SJSA1 (cell line): Measurements from ENCODE around the gene PEPD. TPM values are rescaled to one million over a fixed set of nuclear protein-coding genes. Genes with fewer than 3 reads are reported as not detected.

Source experiments
- DNase-seq, 2 experiments: peaks; one replicate each; pipeline ENCODE4 v3.0.0-alpha.2; 2015 to 2020; ENCODE audit warnings: low spot score in 2 of 2, low read depth in 1 of 2
- H3K27ac ChIP-seq: fragments of 250-450 bp; sonication (Bioruptor Pico); 2 replicates; pipeline ENCODE4 v1.5.1; 2020; ENCODE audit warnings: mild to moderate bottlenecking, moderate library complexity
- H3K27me3 ChIP-seq: fragments of 250-450 bp; sonication (Bioruptor Pico); replicated peaks from 2 replicates; pipeline ENCODE4 v1.5.1; 2020; ENCODE audit warnings: mild to moderate bottlenecking, moderate library complexity
- H3K36me3 ChIP-seq: fragments of 250-450 bp; sonication (Bioruptor Pico); 2 replicates; pipeline ENCODE4 v1.5.1; 2020; ENCODE audit warnings: mild to moderate bottlenecking
- H3K4me1 ChIP-seq: fragments of 250-450 bp; sonication (Bioruptor Pico); replicated peaks from 2 replicates; pipeline ENCODE4 v1.6.1; 2021; ENCODE audit warnings: mild to moderate bottlenecking
- H3K4me3 ChIP-seq: fragments of 250-450 bp; sonication (Bioruptor Pico); 2 replicates; pipeline ENCODE4 v1.5.1; 2020; ENCODE audit warnings: mild to moderate bottlenecking
- H3K9me3 ChIP-seq: fragments of 250-450 bp; sonication (Bioruptor Pico); replicated peaks from 2 replicates; pipeline ENCODE4 v1.5.1; 2020; ENCODE audit warnings: mild to moderate bottlenecking
- total RNA-seq: library from RNA; depleted of rRNA; stranded (reverse); fragments of >200 nt; shearing (Covaris generic); gene quantifications from 2 replicates; pipeline ENCODE4 v1.2.3, GENCODE V29; 2014

PEPD gene
- total RNA-seq, 1 experiment from 2014 or later, result 137 TPM

GRCh38 chr19:33530296-33530695, 8.7 kb upstream of the PEPD start:
- Histone ChIP-seq H3K36me3 (no peaks in the 10 kb centered on the region), H3K27ac (no peak overlapping the region), H3K9me3 (no peaks in the 10 kb centered on the region), H3K27me3 (peaks cover 57% of the 10 kb centered on the region), H3K4me1 (no peaks in the 10 kb centered on the region), H3K4me3 (no peak overlapping the region)
- DNase-seq, result no peak

GRCh38 chr19:33529094-33529676, 7.6 kb upstream of the PEPD start:
- Histone ChIP-seq H3K27me3 (peaks cover 50% of the 10 kb centered on the region), H3K36me3 (no peaks in the 10 kb centered on the region), H3K4me3 (no peak overlapping the region), H3K9me3 (no peaks in the 10 kb centered on the region), H3K27ac (no peak overlapping the region), H3K4me1 (no peaks in the 10 kb centered on the region)
- DNase-seq, result no peak

- H3K4me1 ChIP-seq, result no peaks in the 10 kb centered on the region
- H3K27ac ChIP-seq, result no peak overlapping the region
- H3K4me3 ChIP-seq, result no peak overlapping the region
- no peaks in the 10 kb centered on the region for H3K9me3 ChIP-seq
- H3K27me3 ChIP-seq, result peaks cover 50% of the 10 kb centered on the region
- DNase-seq, result no peak
- no peaks in the 10 kb centered on the region for H3K36me3 ChIP-seq
These were observed 6.8 kb upstream of the PEPD start for GRCh38 chr19:33528404-33528803.

GRCh38 chr19:33527125-33527524, 5.5 kb upstream of the PEPD start:
- DNase-seq, result no peak
- Histone ChIP-seq H3K4me1 (peaks cover 2% of the 10 kb centered on the region; the same call in 1 of the 2 replicates), H3K36me3 (no peaks in the 10 kb centered on the region), H3K4me3 (no peak overlapping the region), H3K9me3 (no peaks in the 10 kb centered on the region), H3K27me3 (peaks cover 46% of the 10 kb centered on the region), H3K27ac (no peak overlapping the region)

- peaks cover 23% of the 10 kb centered on the region; the same call in 1 of the 2 replicates for H3K27me3 ChIP-seq
- no peak overlapping the region for H3K4me3 ChIP-seq
- no peak overlapping the region for H3K27ac ChIP-seq
- H3K9me3 ChIP-seq, result no peaks in the 10 kb centered on the region
- H3K36me3 ChIP-seq, result peaks cover 4% of the 10 kb centered on the region; the same call in 1 of the 2 replicates
- DNase-seq, result no peak
- peaks cover 17% of the 10 kb centered on the region for H3K4me1 ChIP-seq
These were observed 2.6 kb upstream of the PEPD start for GRCh38 chr19:33524024-33524664.

GRCh38 chr19:33523167-33523566, 1.6 kb upstream of the PEPD start:
- DNase-seq, result no peak
- H3K27ac ChIP-seq, result no peak overlapping the region

GRCh38 chr19:33522371-33522662, 726 bp upstream of the PEPD start:
- Histone ChIP-seq H3K27ac (no peak overlapping the region), H3K4me1 (peaks cover 17% of the 10 kb centered on the region), H3K36me3 (peaks cover 4% of the 10 kb centered on the region; the same call in 1 of the 2 replicates), H3K9me3 (no peaks in the 10 kb centered on the region), H3K27me3 (peaks cover 7% of the 10 kb centered on the region; the same call in 1 of the 2 replicates), H3K4me3 (peak overlapping the region; percentile 96)
- no peak for DNase-seq

More at GRCh38 chr19:33523167-33523566, 1.6 kb upstream of the PEPD start:
- H3K9me3 ChIP-seq, result no peaks in the 10 kb centered on the region
- peaks cover 4% of the 10 kb centered on the region; the same call in 1 of the 2 replicates for H3K36me3 ChIP-seq
- H3K4me1 ChIP-seq, result peaks cover 17% of the 10 kb centered on the region
- H3K4me3 ChIP-seq, result no peak overlapping the region
- peaks cover 16% of the 10 kb centered on the region; the same call in 1 of the 2 replicates for H3K27me3 ChIP-seq

GRCh38 chr19:33520844-33521479, 629 bp downstream of the PEPD start:
- Histone ChIP-seq H3K27me3 (no peaks in the 10 kb centered on the region), H3K27ac (peak overlapping the region; percentile 52), H3K9me3 (no peaks in the 10 kb centered on the region), H3K4me1 (peaks cover 20% of the 10 kb centered on the region), H3K36me3 (peaks cover 4% of the 10 kb centered on the region; the same call in 1 of the 2 replicates), H3K4me3 (peak overlapping the region; percentile 96)
- DNase-seq, result no peak

- no peak for DNase-seq
- H3K9me3 ChIP-seq, result no peaks in the 10 kb centered on the region
- no peak overlapping the region for H3K27ac ChIP-seq
- no peak overlapping the region; the same call in 1 of the 2 replicates for H3K4me3 ChIP-seq
- H3K36me3 ChIP-seq, result peaks cover 4% of the 10 kb centered on the region; the same call in 1 of the 2 replicates
- H3K27me3 ChIP-seq, result no peaks in the 10 kb centered on the region
- peaks cover 28% of the 10 kb centered on the region for H3K4me1 ChIP-seq
These were observed 1.4 kb downstream of the PEPD start for GRCh38 chr19:33520048-33520643.

- Histone ChIP-seq H3K4me3 (no peak overlapping the region), H3K27me3 (no peaks in the 10 kb centered on the region), H3K9me3 (no peaks in the 10 kb centered on the region), H3K36me3 (peaks cover 4% of the 10 kb centered on the region), H3K27ac (no peak overlapping the region), H3K4me1 (peaks cover 36% of the 10 kb centered on the region)
- no peak for DNase-seq
These were observed 2.2 kb downstream of the PEPD start for GRCh38 chr19:33519416-33519815.

- DNase-seq, result no peak
- Histone ChIP-seq H3K4me1 (peaks cover 42% of the 10 kb centered on the region), H3K27ac (no peak overlapping the region), H3K4me3 (no peak overlapping the region), H3K27me3 (no peaks in the 10 kb centered on the region), H3K9me3 (no peaks in the 10 kb centered on the region), H3K36me3 (peaks cover 9% of the 10 kb centered on the region)
These were observed 3.0 kb downstream of the PEPD start for GRCh38 chr19:33518541-33518940.

GRCh38 chr19:33517922-33518321, 3.7 kb downstream of the PEPD start:
- no peak overlapping the region for H3K4me3 ChIP-seq

GRCh38 chr19:33515921-33516320, 5.7 kb downstream of the PEPD start:
- H3K9me3 ChIP-seq, result no peaks in the 10 kb centered on the region
- H3K36me3 ChIP-seq, result peaks cover 22% of the 10 kb centered on the region

More at GRCh38 chr19:33517922-33518321, 3.7 kb downstream of the PEPD start:
- H3K27ac ChIP-seq, result no peak overlapping the region
- H3K9me3 ChIP-seq, result no peaks in the 10 kb centered on the region
- H3K4me1 ChIP-seq, result peaks cover 42% of the 10 kb centered on the region
- peaks cover 9% of the 10 kb centered on the region for H3K36me3 ChIP-seq
- no peak for DNase-seq
- H3K27me3 ChIP-seq, result no peaks in the 10 kb centered on the region

More at GRCh38 chr19:33515921-33516320, 5.7 kb downstream of the PEPD start:
- no peak overlapping the region for H3K27ac ChIP-seq
- H3K4me1 ChIP-seq, result peaks cover 35% of the 10 kb centered on the region
- no peaks in the 10 kb centered on the region for H3K27me3 ChIP-seq
- H3K4me3 ChIP-seq, result no peak overlapping the region
- no peak for DNase-seq
